ENCODE measurements around the gene PJA1.

Gene PJA1

GRCh38 chrX:69207216-69207615, 42.0 kb upstream of the PJA1 start:
- no peaks in the 10 kb centered on the region for H3K4me1 ChIP-seq (ENCODE audit: low read length)
- no peaks in the 10 kb centered on the region for H3K27me3 ChIP-seq (ENCODE audit: low read depth, low read length)
- TF ChIP-seq EZH2phosphoT487 (IDR thresholded peaks at IDR 0.05; ENCODE audit: low read depth) (no peak), CTCF (IDR thresholded peaks at IDR 0.05; ENCODE audit: low read depth, low read length) (no peak)
- H3K36me3 ChIP-seq (replicated peaks; ENCODE audit: low read depth, low read length) = no peaks in the 10 kb centered on the region
- no peak overlapping the region for H3K4me2 ChIP-seq (ENCODE audit: low read length)
- no peak overlapping the region for H3K4me3 ChIP-seq (ENCODE audit: low read length)
- no peaks in the 10 kb centered on the region for H3K9me3 ChIP-seq (ENCODE audit: insufficient read depth, low read length)
- no peak overlapping the region for H3K27ac ChIP-seq (ENCODE audit: low read length)
- H3K9ac ChIP-seq (ENCODE audit: low read length) = no peak overlapping the region
- H4K20me1 ChIP-seq (ENCODE audit: insufficient read depth, low read length) = no peaks in the 10 kb centered on the region
- no peak overlapping the region for H2AFZ ChIP-seq (ENCODE audit: low read depth, low read length)
- H3K79me2 ChIP-seq (ENCODE audit: low read length) = no peaks in the 10 kb centered on the region

- no peaks in the 10 kb centered on the region for H3K79me2 ChIP-seq (ENCODE audit: low read length)
- H2AFZ ChIP-seq (ENCODE audit: low read depth, low read length) = no peak overlapping the region
- H4K20me1 ChIP-seq (ENCODE audit: insufficient read depth, low read length) = no peaks in the 10 kb centered on the region
- H3K9me3 ChIP-seq (ENCODE audit: insufficient read depth, low read length) = no peaks in the 10 kb centered on the region
- no peak overlapping the region for H3K4me2 ChIP-seq (ENCODE audit: low read length)
- H3K4me1 ChIP-seq (ENCODE audit: low read length) = no peaks in the 10 kb centered on the region
- H3K27me3 ChIP-seq (ENCODE audit: low read depth, low read length) = no peaks in the 10 kb centered on the region
- H3K4me3 ChIP-seq (ENCODE audit: low read length) = no peak overlapping the region
- TF ChIP-seq EZH2phosphoT487 (IDR thresholded peaks at IDR 0.05; ENCODE audit: low read depth) (no peak), CTCF (IDR thresholded peaks at IDR 0.05; ENCODE audit: low read depth, low read length) (no peak)
- H3K9ac ChIP-seq (ENCODE audit: low read length) = no peak overlapping the region
- H3K36me3 ChIP-seq (replicated peaks; ENCODE audit: low read depth, low read length) = no peaks in the 10 kb centered on the region
- H3K27ac ChIP-seq (ENCODE audit: low read length) = no peak overlapping the region
These were observed 38.4 kb upstream of the PJA1 start for GRCh38 chrX:69203638-69204037.

GRCh38 chrX:69197690-69198089, 32.4 kb upstream of the PJA1 start:
- no peak overlapping the region for H3K9ac ChIP-seq (ENCODE audit: low read length)
- H3K27me3 ChIP-seq (ENCODE audit: low read depth, low read length) = no peaks in the 10 kb centered on the region

GRCh38 chrX:69196666-69197065, 31.4 kb upstream of the PJA1 start:
- no peaks in the 10 kb centered on the region for H3K9me3 ChIP-seq (ENCODE audit: insufficient read depth, low read length)
- H3K27ac ChIP-seq (ENCODE audit: low read length) = no peak overlapping the region
- H3K4me3 ChIP-seq (ENCODE audit: low read length) = no peak overlapping the region

More at GRCh38 chrX:69197690-69198089, 32.4 kb upstream of the PJA1 start:
- Histone ChIP-seq H3K27ac (ENCODE audit: low read length) (no peak overlapping the region), H2AFZ (ENCODE audit: low read depth, low read length) (no peak overlapping the region), H3K4me2 (ENCODE audit: low read length) (no peak overlapping the region), H4K20me1 (ENCODE audit: insufficient read depth, low read length) (no peaks in the 10 kb centered on the region), H3K9me3 (ENCODE audit: insufficient read depth, low read length) (no peaks in the 10 kb centered on the region), H3K79me2 (ENCODE audit: low read length) (no peaks in the 10 kb centered on the region), H3K36me3 (replicated peaks; ENCODE audit: low read depth, low read length) (no peaks in the 10 kb centered on the region), H3K4me1 (ENCODE audit: low read length) (no peaks in the 10 kb centered on the region), H3K4me3 (ENCODE audit: low read length) (no peak overlapping the region)
- no peak for TF ChIP-seq EZH2phosphoT487 (IDR thresholded peaks at IDR 0.05; ENCODE audit: low read depth)
- no peak for TF ChIP-seq CTCF (IDR thresholded peaks at IDR 0.05; ENCODE audit: low read depth, low read length)

More at GRCh38 chrX:69196666-69197065, 31.4 kb upstream of the PJA1 start:
- TF ChIP-seq EZH2phosphoT487 (IDR thresholded peaks at IDR 0.05; ENCODE audit: low read depth) (no peak), CTCF (IDR thresholded peaks at IDR 0.05; ENCODE audit: low read depth, low read length) (no peak)
- H3K9ac ChIP-seq (ENCODE audit: low read length) = no peak overlapping the region
- H2AFZ ChIP-seq (ENCODE audit: low read depth, low read length) = no peak overlapping the region
- no peaks in the 10 kb centered on the region for H3K36me3 ChIP-seq (replicated peaks; ENCODE audit: low read depth, low read length)
- H3K4me1 ChIP-seq (ENCODE audit: low read length) = no peaks in the 10 kb centered on the region
- no peaks in the 10 kb centered on the region for H3K27me3 ChIP-seq (ENCODE audit: low read depth, low read length)
- H4K20me1 ChIP-seq (ENCODE audit: insufficient read depth, low read length) = no peaks in the 10 kb centered on the region
- no peak overlapping the region for H3K4me2 ChIP-seq (ENCODE audit: low read length)
- H3K79me2 ChIP-seq (ENCODE audit: low read length) = no peaks in the 10 kb centered on the region
